H1 (cell line): Measurements from ENCODE around the gene PXT1. TPM values are rescaled to one million over a fixed set of nuclear protein-coding genes. Genes with fewer than 3 reads are reported as not detected.

Source experiments
- BRCA1 ChIP-seq: IDR thresholded peaks from 2 replicates; pipeline ENCODE4 v1.6.1; 2012; ENCODE audit warnings: low read depth, low read length, improper control_type of control experiment
- GTF2F1 ChIP-seq: IDR thresholded peaks from 2 replicates; pipeline ENCODE4 v1.6.1; 2012; ENCODE audit warnings: low read depth, low read length, improper control_type of control experiment, borderline replicate concordance
- HDAC2 ChIP-seq, 2 experiments: fragments of 300-600 bp in 1 of 2; sonication (generic) in 1 of 2; IDR thresholded peaks; 2 replicates each; pipeline ENCODE4 v1.6.1; 2011 to 2012; ENCODE audit warnings: low read depth in 2 of 2, low read length in 2 of 2, mild to moderate bottlenecking in 2 of 2, moderate library complexity in 2 of 2, borderline replicate concordance in 1 of 2, inconsistent platforms in 1 of 2
- NANOG ChIP-seq: IDR thresholded peaks from 2 replicates; pipeline ENCODE4 v1.6.1; 2011; ENCODE audit warnings: low read length, low read depth, mild to moderate bottlenecking, inconsistent platforms; ENCODE audit not compliant: insufficient read depth, poor library complexity, severe bottlenecking
- RFX5 ChIP-seq: IDR thresholded peaks from 2 replicates; pipeline ENCODE4 v1.6.1; 2011; ENCODE audit warnings: low read depth, low read length, improper control_type of control experiment, borderline replicate concordance
- SAP30 ChIP-seq: fragments of 300-600 bp; sonication (generic); IDR thresholded peaks from 2 replicates; pipeline ENCODE4 v1.7.1; 2012; ENCODE audit warnings: low read length, moderate library complexity, mild to moderate bottlenecking, inconsistent platforms; ENCODE audit not compliant: insufficient read depth, insufficient replicate concordance
- polyA plus RNA-seq, 7 experiments: library from polyadenylated mRNA; depleted of rRNA in 3 of 7; stranded (reverse) in 5 of 7; unstranded in 2 of 7; fragments of >200 nt in 5 of 7; fragments of 200-250 nt in 2 of 7; gene quantifications; 1 replicate in 5 of 7; 2 replicates in 1 of 7; 4 replicates in 1 of 7; pipeline versions ENCODE4 v1.2.1 to v1.2.3, GENCODE V29; 2011 to 2013; ENCODE audit warnings: missing spikeins in 2 of 7, mixed read lengths in 2 of 7
- total RNA-seq: library from RNA; stranded (reverse); fragmentation: NEBNext Ultra II Directional; extraction: Animal tissue kit (Norgen Biotek cat#: 25700); gene quantifications from 2 replicates; pipeline ENCODE4 v1.2.1, GENCODE V29; 2021
- TF ChIP-seq, protein P1 (sequence below), 3 experiments: IDR thresholded peaks; 1 replicate in 2 of 3; 2 replicates in 1 of 3; pipeline versions ENCODE4 v1.5.1 to v1.6.1; 2011; ENCODE audit warnings: low read length in 3 of 3, mild to moderate bottlenecking in 3 of 3, inconsistent platforms in 2 of 3, low read depth in 1 of 3, moderate library complexity in 1 of 3; ENCODE audit not compliant: insufficient read depth in 1 of 3; ENCODE audit errors: control extremely low read depth in 1 of 3

Gene PXT1
- total and polyA plus RNA-seq, 2 of the 8 experiments (the other 6 are each of a cell fraction or from before 2014, with no cell fraction given): 0.06 TPM; not detected in 1

DNA sequence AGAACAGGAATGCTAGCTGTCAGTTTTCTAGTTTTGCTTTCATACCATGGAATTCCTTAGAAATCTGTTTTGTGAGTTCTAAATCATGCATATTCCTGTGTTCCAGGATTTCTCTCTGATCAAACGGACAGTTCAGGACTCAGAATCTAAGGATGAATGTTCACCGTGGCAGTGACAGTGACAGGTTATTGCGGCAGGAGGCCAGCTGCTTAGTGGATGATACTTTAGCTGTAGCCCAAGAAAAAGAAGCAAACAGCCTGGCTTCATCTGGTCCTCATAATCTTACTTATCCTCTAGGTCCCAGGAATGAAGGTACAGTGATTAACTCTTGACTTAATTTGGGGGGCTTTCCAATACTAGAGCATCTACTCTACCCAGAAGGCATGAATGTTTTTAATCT is 27.3 kb upstream of the PXT1 start (continued):
- TF ChIP-seq, protein P1, sequence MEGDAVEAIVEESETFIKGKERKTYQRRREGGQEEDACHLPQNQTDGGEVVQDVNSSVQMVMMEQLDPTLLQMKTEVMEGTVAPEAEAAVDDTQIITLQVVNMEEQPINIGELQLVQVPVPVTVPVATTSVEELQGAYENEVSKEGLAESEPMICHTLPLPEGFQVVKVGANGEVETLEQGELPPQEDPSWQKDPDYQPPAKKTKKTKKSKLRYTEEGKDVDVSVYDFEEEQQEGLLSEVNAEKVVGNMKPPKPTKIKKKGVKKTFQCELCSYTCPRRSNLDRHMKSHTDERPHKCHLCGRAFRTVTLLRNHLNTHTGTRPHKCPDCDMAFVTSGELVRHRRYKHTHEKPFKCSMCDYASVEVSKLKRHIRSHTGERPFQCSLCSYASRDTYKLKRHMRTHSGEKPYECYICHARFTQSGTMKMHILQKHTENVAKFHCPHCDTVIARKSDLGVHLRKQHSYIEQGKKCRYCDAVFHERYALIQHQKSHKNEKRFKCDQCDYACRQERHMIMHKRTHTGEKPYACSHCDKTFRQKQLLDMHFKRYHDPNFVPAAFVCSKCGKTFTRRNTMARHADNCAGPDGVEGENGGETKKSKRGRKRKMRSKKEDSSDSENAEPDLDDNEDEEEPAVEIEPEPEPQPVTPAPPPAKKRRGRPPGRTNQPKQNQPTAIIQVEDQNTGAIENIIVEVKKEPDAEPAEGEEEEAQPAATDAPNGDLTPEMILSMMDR (IDR thresholded peaks at IDR 0.05; ENCODE audit: control extremely low read depth in 1 of 3, insufficient read depth in 1 of 3, low read depth in 1 of 3, low read length in 3 of 3): no peak
- TF ChIP-seq GTF2F1 (no peak), BRCA1 (no peak), NANOG (no peak), RFX5 (no peak), HDAC2 (IDR thresholded peaks at IDR 0.05; ENCODE audit: borderline replicate concordance in 1 of 2, low read depth in 2 of 2, low read length in 2 of 2) (no peak), SAP30 (no peak)
